Esophagus muscularis mucosa (tissue), 4 donors: ENCODE data around the gene DNM3. TPM values are rescaled to one million over a fixed set of nuclear protein-coding genes. Genes with fewer than 3 reads are reported as not detected.

ENCODE experiments used
- DNase-seq: peaks from one replicate; pipeline ENCODE4 v3.0.0-alpha.2; 2017; ENCODE audit errors: extremely low spot score
- H3K27ac ChIP-seq, 4 donors: fragments of 200-600 bp; sonication (generic); replicated peaks in 1 of 4; 1 replicate in 3 of 4; 2 replicates in 1 of 4; pipeline ENCODE4 v1.5.1; 2016 to 2019; ENCODE audit warnings: mild to moderate bottlenecking in 1 of 4
- H3K27me3 ChIP-seq, 4 donors: fragments of 200-600 bp; sonication (generic); one replicate each; pipeline versions ENCODE4 v1.5.1 to v1.6.0; 2016 to 2019
- H3K36me3 ChIP-seq, 4 donors: fragments of 200-600 bp; sonication (generic); one replicate each; pipeline ENCODE4 v1.5.1; 2016 to 2019
- H3K4me1 ChIP-seq, 4 donors: fragments of 200-600 bp; sonication (generic); one replicate each; pipeline ENCODE4 v1.5.1; 2016 to 2019
- H3K4me3 ChIP-seq, 4 donors: fragments of 200-600 bp; sonication (generic); 1 replicate in 2 of 4; 2 replicates in 2 of 4; pipeline ENCODE4 v1.5.1; 2016 to 2019; ENCODE audit warnings: mild to moderate bottlenecking in 4 of 4, moderate library complexity in 1 of 4
- H3K9me3 ChIP-seq, 4 donors: fragments of 200-600 bp; sonication (generic); 1 replicate in 3 of 4; 2 replicates in 1 of 4; pipeline ENCODE4 v1.5.1; 2016 to 2019
- EP300 ChIP-seq: sonication (generic); formaldehyde crosslinking; IDR thresholded peaks from one replicate; pipeline ENCODE4 v1.6.1; 2017; ENCODE audit warnings: antibody characterized with exemption
- POLR2A ChIP-seq: fragments of 450-650 bp; IDR thresholded peaks from one replicate; pipeline ENCODE4 v1.6.1; 2017; ENCODE audit warnings: antibody characterized with exemption, moderate library complexity, mild to moderate bottlenecking, low read depth
- POLR2AphosphoS5 ChIP-seq, 2 donors: sonication (generic); formaldehyde crosslinking; IDR thresholded peaks; one replicate each; pipeline ENCODE4 v1.6.1; 2017; ENCODE audit warnings: antibody characterized with exemption in 2 of 2
- WGBS: methylation state at CpG from one replicate; pipeline ENCODE4 v1.1.5; 2018; 5-methylcytosine and 5-hydroxymethylcytosine counted together
- intact Hi-C: fragments of 100-400 bp; cut with DNase I; formaldehyde crosslinking; loops from one replicate; pipeline ENCODE4 v1.15.1; 2023
- total RNA-seq, 4 donors: library from RNA; depleted of rRNA; stranded (reverse); fragments of >200 nt; gene quantifications; one replicate each; pipeline versions ENCODE4 v1.1.0 to v1.2.1, GENCODE V29; 2016
- TF ChIP-seq, protein P1 (sequence below), 3 experiments: fragments of 200-600 bp in 2 of 3; fragments of 450-650 bp in 1 of 3; sonication (generic) in 2 of 3; IDR thresholded peaks; one replicate each; pipeline ENCODE4 v1.5.1; 2017 to 2019; ENCODE audit warnings: antibody characterized with exemption in 3 of 3, mild to moderate bottlenecking in 2 of 3, moderate library complexity in 1 of 3

Gene DNM3
- total RNA-seq, 4 donors from 2014 or later: 3.3 to 6.4 (median 3.9) TPM

DNA sequence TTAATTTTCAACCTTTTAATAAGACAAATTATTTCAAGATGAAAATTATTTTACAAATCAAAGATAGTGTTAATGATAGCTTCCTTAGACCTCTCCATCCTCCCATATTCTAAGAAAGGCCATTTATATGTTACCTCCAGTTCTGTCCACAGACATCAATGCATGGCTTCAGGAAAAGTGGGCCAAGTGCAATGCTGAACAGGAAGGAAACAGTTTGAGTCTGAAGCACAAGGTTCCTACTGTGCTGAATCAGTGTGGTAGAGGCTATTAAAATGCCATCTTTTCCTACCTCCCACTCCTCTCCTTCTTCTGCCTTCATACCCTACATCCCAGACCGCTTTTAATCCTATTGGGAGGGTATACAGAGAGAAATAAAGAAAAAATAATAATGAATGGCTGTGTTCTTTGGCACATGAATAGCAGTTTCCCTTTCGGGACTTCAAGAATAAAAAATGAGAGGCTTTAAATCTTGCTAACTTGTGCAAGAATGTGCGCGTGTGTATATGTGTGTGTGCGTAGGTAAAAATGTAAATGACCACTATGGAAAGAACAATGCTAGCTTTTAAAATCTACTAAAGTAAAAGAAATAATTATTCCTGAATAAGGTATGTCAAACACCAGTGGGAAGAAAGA lies 516.6 kb downstream of the DNM3 start:
- Histone ChIP-seq H3K4me3 (peak overlapping the region; percentile 20 to 41 (median 32)), H3K4me1 (peaks cover 35 to 53% (median 51%) of the 10 kb centered on the region in 4 donors), H3K27ac (peak overlapping the region; percentile 78 to 83 (median 80)), H3K36me3 (no peaks in the 10 kb centered on the region), H3K9me3 (no peaks in the 10 kb centered on the region), H3K27me3 (no peaks in the 10 kb centered on the region)
- WGBS: 39% methylated on average over 5 of the region's 5 CpGs
- TF ChIP-seq POLR2AphosphoS5 (IDR thresholded peaks at IDR 0.05): no peak
- TF ChIP-seq, protein P1, sequence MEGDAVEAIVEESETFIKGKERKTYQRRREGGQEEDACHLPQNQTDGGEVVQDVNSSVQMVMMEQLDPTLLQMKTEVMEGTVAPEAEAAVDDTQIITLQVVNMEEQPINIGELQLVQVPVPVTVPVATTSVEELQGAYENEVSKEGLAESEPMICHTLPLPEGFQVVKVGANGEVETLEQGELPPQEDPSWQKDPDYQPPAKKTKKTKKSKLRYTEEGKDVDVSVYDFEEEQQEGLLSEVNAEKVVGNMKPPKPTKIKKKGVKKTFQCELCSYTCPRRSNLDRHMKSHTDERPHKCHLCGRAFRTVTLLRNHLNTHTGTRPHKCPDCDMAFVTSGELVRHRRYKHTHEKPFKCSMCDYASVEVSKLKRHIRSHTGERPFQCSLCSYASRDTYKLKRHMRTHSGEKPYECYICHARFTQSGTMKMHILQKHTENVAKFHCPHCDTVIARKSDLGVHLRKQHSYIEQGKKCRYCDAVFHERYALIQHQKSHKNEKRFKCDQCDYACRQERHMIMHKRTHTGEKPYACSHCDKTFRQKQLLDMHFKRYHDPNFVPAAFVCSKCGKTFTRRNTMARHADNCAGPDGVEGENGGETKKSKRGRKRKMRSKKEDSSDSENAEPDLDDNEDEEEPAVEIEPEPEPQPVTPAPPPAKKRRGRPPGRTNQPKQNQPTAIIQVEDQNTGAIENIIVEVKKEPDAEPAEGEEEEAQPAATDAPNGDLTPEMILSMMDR (IDR thresholded peaks at IDR 0.05): no peak
- DNase-seq: no peak
- intact Hi-C loops: loop anchor here (5.0 kb wide), 1 partner anchor 36 kb away; no protein-coding TSS in a partner anchor

DNA sequence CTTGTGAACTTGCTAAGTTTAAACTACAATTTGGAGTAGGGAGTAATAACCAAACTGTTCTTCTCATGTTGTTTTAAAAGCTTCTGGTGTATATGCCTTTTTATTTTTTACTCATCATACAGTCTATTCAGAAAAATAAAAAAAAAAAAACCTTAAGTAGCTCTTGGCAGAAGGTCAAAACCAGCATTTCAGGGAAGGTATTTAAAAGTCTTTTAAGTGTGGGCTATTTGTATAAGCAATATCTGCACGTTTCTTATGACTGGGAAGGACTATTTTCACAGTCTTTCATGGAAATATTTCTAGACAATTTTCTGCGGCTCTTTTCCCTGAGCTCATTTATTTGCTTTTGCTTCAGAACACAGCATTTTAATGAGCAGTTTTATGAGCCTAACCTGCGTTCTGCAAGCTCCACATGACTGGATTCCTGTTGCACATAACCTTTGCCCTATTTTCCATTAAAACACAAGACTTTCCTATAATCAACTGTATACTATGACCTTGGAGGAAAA lies 518.2 kb downstream of the DNM3 start:
- Histone ChIP-seq H3K4me1 (peaks cover 35 to 53% (median 51%) of the 10 kb centered on the region in 4 donors), H3K4me3 (peak overlapping the region in 1 of 4 donors; percentile 36), H3K27ac (peak overlapping the region; percentile 78 to 83 (median 80)), H3K9me3 (no peaks in the 10 kb centered on the region), H3K27me3 (no peaks in the 10 kb centered on the region), H3K36me3 (no peaks in the 10 kb centered on the region)
- WGBS: 15% methylated on average over 3 of the region's 3 CpGs
- TF ChIP-seq, protein P1 (IDR thresholded peaks at IDR 0.05): no peak
- no peak for TF ChIP-seq POLR2AphosphoS5 (IDR thresholded peaks at IDR 0.05)
- no peak for TF ChIP-seq EP300
- DNase-seq: no peak
- intact Hi-C loops: loop anchor here (5.0 kb wide), 1 partner anchor 37 kb away; no protein-coding TSS in a partner anchor

DNA sequence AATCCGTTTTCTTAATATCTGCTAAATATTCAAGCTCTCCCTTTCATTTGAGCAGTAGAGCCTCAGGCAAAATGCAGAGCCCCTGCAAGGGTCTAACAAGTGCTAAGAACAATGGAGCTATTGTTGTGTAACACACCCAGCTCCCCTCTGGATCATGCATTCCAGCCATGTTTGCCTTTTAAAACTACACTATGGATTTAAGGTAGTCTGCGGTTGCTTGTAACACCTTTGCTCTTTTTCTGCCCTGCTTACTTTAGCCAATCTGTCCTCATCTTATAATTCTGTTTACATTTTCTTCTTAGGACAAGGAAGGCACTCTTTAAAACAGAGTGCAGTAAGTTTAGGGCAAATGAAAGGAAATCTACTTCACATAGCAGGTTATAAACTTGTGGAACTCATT lies 519.2 kb downstream of the DNM3 start:
- WGBS: 66% methylated on average over 2 of the region's 2 CpGs
- Histone ChIP-seq H3K36me3 (no peaks in the 10 kb centered on the region), H3K9me3 (no peaks in the 10 kb centered on the region), H3K27ac (peak overlapping the region; percentile 78 to 83 (median 80)), H3K4me1 (peaks cover 35 to 53% (median 51%) of the 10 kb centered on the region in 4 donors), H3K27me3 (no peaks in the 10 kb centered on the region), H3K4me3 (no peak overlapping the region)
- intact Hi-C loops: loop anchor here (5.0 kb wide), 1 partner anchor 37 kb away; no protein-coding TSS in a partner anchor
- DNase-seq: no peak
- TF ChIP-seq EP300 (no peak), POLR2A (no peak), POLR2AphosphoS5 (IDR thresholded peaks at IDR 0.05) (no peak)
- TF ChIP-seq, protein P1 (IDR thresholded peaks at IDR 0.05): no peak

DNA sequence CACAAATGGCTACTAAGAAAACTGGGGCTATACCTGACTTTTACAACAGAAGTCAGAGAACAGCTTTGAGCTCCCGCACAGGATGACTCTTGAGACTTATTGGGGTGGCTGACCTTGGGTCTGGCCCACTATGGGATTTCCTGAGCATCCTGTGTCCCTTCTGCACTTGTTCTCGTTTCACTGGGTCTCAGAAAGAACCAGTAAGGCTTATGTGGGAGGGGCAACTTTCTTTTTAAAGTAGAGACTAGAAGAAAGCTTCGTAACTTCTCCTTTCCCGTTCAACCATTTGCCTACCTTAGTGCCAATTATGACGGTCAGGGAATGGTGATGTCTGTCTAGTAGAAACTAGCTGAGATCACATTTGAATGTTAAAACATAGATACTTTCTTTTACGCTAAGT lies 519.7 kb downstream of the DNM3 start:
- no peaks in the 10 kb centered on the region for H3K9me3 ChIP-seq
- peaks cover 34 to 50% (median 49%) of the 10 kb centered on the region in 4 donors for H3K4me1 ChIP-seq
- TF ChIP-seq, protein P1 (IDR thresholded peaks at IDR 0.05): no peak
- TF ChIP-seq POLR2AphosphoS5 (IDR thresholded peaks at IDR 0.05) (no peak), EP300 (no peak), POLR2A (no peak)
- H3K27me3 ChIP-seq: no peaks in the 10 kb centered on the region
- no peaks in the 10 kb centered on the region for H3K36me3 ChIP-seq
- WGBS: 83% methylated on average over 6 of the region's 6 CpGs
- H3K27ac ChIP-seq: peak overlapping the region in 3 of 4 donors; percentile 78 to 83 (median 82)
- H3K4me3 ChIP-seq: no peak overlapping the region
- no peak for DNase-seq
- intact Hi-C loops: loop anchor here (5.0 kb wide), 1 partner anchor 36 kb away; no protein-coding TSS in a partner anchor
